Omental fat pad (tissue), 4 donors: Measurements from ENCODE around the gene PLK4. TPM values are rescaled to one million over a fixed set of nuclear protein-coding genes. Genes with fewer than 3 reads are reported as not detected.

Experiments
- ATAC-seq: fragments of 150-250 bp; one replicate; pipeline ENCODE4 v1.9.1; 2016; ENCODE audit warnings: mild to moderate bottlenecking, moderate library complexity; ENCODE audit not compliant: low FRiP score
- DNase-seq: peaks from one replicate; pipeline ENCODE4 v3.0.0-alpha.2; 2019; ENCODE audit warnings: low spot score
- CTCF ChIP-seq, 3 donors: fragments of 450-650 bp; IDR thresholded peaks; one replicate each; pipeline ENCODE4 v1.5.1; 2016 to 2017; ENCODE audit warnings: antibody characterized with exemption in 3 of 3, mild to moderate bottlenecking in 3 of 3, moderate library complexity in 2 of 3
- total RNA-seq, 4 donors: library from RNA; depleted of rRNA; stranded (reverse); fragments of >200 nt; gene quantifications; one replicate each; pipeline ENCODE4 v1.1.0, GENCODE V29; 2016

The PLK4 gene
- total RNA-seq, 4 donors from 2014 or later, result 0.38 to 2.5 (median 1.1) TPM

GRCh38 chr4:127849505-127850234 lies 31.0 kb upstream of the PLK4 start:
- ATAC-seq (no peak), DNase-seq (no peak)
- TF ChIP-seq CTCF (IDR thresholded peaks at IDR 0.05), result no peak

GRCh38 chr4:127852661-127853060 lies 28.0 kb upstream of the PLK4 start:
- DNase-seq (no peak), ATAC-seq (no peak)
- TF ChIP-seq CTCF (IDR thresholded peaks at IDR 0.05), result no peak

- ATAC-seq (no peak), DNase-seq (no peak)
- TF ChIP-seq CTCF (IDR thresholded peaks at IDR 0.05), result no peak
These were observed 24.4 kb upstream of the PLK4 start for GRCh38 chr4:127856196-127856812.

GRCh38 chr4:127856813-127857447 lies 23.8 kb upstream of the PLK4 start:
- ATAC-seq (no peak), DNase-seq (no peak)
- TF ChIP-seq CTCF (IDR thresholded peaks at IDR 0.05), result no peak

- no peak for DNase-seq
- no peak for TF ChIP-seq CTCF (IDR thresholded peaks at IDR 0.05)
- no peak for ATAC-seq
These were observed 23.1 kb upstream of the PLK4 start for GRCh38 chr4:127857641-127858040.

- no peak for ATAC-seq
These were observed 12.5 kb upstream of the PLK4 start for GRCh38 chr4:127868196-127868595.

More at GRCh38 chr4:127868196-127868595, 12.5 kb upstream of the PLK4 start:
- DNase-seq, result no peak
- no peak for TF ChIP-seq CTCF (IDR thresholded peaks at IDR 0.05)
